Measurements from ENCODE around the gene CYREN. TPM values are rescaled to one million over a fixed set of nuclear protein-coding genes. Genes with fewer than 3 reads are reported as not detected.

The CYREN gene
- total and polyA plus RNA-seq, 4 donors = 22.4 to 50.2 (median 39.7) TPM

DNA sequence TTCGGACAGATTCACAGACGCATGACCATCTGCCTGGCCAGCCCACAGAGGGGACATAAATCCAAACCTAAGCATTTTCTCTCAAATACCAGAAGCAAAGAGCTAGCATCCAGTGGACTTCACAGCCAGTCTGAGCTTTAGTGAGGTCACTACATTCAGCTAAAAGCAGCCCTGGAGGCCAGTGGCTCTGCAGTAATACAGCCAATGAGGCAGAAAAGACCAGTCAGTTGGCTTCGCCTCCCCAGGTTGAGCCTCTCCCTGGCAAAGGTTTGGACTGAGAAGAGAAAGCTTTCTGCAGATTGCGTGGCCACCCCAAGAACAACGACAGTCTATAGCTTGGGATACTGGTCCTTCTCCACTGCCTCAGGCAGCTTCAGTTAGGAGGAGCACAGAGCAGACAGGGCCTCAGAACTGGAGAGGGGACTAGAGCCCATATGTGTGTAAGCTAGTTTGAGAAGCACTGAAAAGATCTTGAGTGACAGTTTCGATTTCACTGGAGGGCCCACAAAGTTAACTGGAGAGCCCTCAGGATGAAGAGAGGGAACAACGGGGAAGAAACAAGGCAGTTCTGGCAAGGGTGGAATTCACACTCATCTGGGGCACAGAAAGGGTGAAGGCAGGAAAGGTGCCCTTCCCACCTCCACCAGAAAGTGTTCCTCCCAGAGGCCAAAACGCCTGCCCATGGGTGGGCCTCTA, 37.0 kb upstream of the CYREN start:
- peaks cover 0 to 51% (median 46%) of the 10 kb centered on the region in 5 donors for H3K4me1 ChIP-seq (ENCODE audit: control insufficient read depth in 5 of 5, insufficient read depth in 5 of 5, low read length in 5 of 5)
- no peaks in the 10 kb centered on the region for H3K27me3 ChIP-seq (ENCODE audit: control insufficient read depth in 3 of 3, insufficient read depth in 3 of 3, low read length in 2 of 3)
- H3K9ac ChIP-seq (ENCODE audit: insufficient read depth in 1 of 2, low read length in 2 of 2) = peak overlapping the region in 1 of 2 donors; percentile 39
- no peak for ATAC-seq (ENCODE audit: insufficient read depth, low FRiP score)
- WGBS, 2 donors = 73 to 79% methylated on average over 8 of the region's 8 CpGs
- peak overlapping the region in 1 of 2 donors; percentile 76 for H3K27ac ChIP-seq (ENCODE audit: low read depth in 1 of 2, low read length in 1 of 2)
- H3K36me3 ChIP-seq (ENCODE audit: control insufficient read depth in 4 of 4, insufficient read depth in 4 of 4, low read length in 4 of 4) = peaks cover 2 to 20% (median 13%) of the 10 kb centered on the region in 4 donors
- no peaks in the 10 kb centered on the region for H3K9me3 ChIP-seq (ENCODE audit: control insufficient read depth in 4 of 4, insufficient read depth in 3 of 4, low read length in 3 of 4)
- H3K4me3 ChIP-seq = no peak overlapping the region
- DNase-seq = peak in 2 of 3 donors; percentile 29 to 56
- TF ChIP-seq, protein P1, sequence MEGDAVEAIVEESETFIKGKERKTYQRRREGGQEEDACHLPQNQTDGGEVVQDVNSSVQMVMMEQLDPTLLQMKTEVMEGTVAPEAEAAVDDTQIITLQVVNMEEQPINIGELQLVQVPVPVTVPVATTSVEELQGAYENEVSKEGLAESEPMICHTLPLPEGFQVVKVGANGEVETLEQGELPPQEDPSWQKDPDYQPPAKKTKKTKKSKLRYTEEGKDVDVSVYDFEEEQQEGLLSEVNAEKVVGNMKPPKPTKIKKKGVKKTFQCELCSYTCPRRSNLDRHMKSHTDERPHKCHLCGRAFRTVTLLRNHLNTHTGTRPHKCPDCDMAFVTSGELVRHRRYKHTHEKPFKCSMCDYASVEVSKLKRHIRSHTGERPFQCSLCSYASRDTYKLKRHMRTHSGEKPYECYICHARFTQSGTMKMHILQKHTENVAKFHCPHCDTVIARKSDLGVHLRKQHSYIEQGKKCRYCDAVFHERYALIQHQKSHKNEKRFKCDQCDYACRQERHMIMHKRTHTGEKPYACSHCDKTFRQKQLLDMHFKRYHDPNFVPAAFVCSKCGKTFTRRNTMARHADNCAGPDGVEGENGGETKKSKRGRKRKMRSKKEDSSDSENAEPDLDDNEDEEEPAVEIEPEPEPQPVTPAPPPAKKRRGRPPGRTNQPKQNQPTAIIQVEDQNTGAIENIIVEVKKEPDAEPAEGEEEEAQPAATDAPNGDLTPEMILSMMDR (IDR thresholded peaks at IDR 0.05; ENCODE audit: control extremely low read depth, extremely low read depth) = no peak

DNA sequence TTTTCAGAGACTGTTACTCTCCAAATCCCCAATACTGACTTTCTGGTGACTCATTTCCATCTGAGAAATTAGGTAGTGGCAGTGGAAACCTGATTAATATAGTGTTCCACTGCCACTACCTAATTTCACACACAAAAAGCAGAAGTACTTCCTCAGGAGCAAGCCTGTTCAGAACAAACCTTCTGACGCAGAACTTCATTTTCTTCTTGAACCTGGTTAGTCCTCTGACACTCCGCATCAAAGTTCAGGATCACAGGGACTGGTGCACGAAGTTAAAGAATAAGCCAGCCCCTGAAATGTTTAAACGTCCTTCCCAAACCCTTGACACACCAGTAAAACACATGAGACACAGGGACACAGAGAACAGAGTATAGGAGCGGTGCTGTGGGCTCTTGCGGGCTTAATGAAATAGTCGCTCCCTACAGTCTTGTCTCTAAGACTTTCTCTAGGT, 36.5 kb upstream of the CYREN start:
- no peak overlapping the region for H3K4me3 ChIP-seq
- H3K9ac ChIP-seq (ENCODE audit: insufficient read depth in 1 of 2, low read length in 2 of 2) = no peak overlapping the region
- H3K9me3 ChIP-seq (ENCODE audit: control insufficient read depth in 4 of 4, insufficient read depth in 3 of 4, low read length in 3 of 4) = no peaks in the 10 kb centered on the region
- TF ChIP-seq, protein P1 (IDR thresholded peaks at IDR 0.05; ENCODE audit: control extremely low read depth, extremely low read depth) = no peak
- WGBS, 2 donors = 57 to 73% methylated on average over 7 of the region's 7 CpGs
- H3K4me1 ChIP-seq (ENCODE audit: control insufficient read depth in 5 of 5, insufficient read depth in 5 of 5, low read length in 5 of 5) = peaks cover 0 to 52% (median 46%) of the 10 kb centered on the region in 5 donors
- ATAC-seq (ENCODE audit: insufficient read depth, low FRiP score) (no peak), DNase-seq (no peak)
- H3K27me3 ChIP-seq (ENCODE audit: control insufficient read depth in 3 of 3, insufficient read depth in 3 of 3, low read length in 2 of 3) = no peaks in the 10 kb centered on the region
- peak overlapping the region in 1 of 2 donors; percentile 76 for H3K27ac ChIP-seq (ENCODE audit: low read depth in 1 of 2, low read length in 1 of 2)
- H3K36me3 ChIP-seq (ENCODE audit: control insufficient read depth in 4 of 4, insufficient read depth in 4 of 4, low read length in 4 of 4) = peaks cover 2 to 20% (median 15%) of the 10 kb centered on the region in 4 donors

DNA sequence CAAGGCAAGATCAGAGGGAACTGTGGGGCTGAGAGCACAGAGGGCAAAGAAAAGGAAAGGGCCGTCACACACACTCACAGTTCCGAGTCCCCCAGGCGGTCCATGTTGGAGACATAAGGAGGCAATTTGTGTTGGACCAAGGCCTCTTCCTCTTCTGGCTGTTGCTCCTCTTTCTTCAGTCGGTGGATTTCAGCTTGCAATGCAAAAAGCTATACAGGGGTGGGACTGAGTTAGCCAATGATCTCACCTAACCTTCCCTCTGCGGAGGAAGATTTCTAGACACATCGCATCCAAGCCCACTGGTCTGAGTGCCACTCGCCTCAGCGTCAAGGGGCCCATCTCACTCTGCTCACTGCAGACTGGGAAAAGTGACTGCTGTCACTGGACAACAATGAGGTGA, 35.3 kb upstream of the CYREN start:
- Histone ChIP-seq H3K4me1 (ENCODE audit: control insufficient read depth in 5 of 5, insufficient read depth in 5 of 5, low read length in 5 of 5) (peaks cover 0 to 58% (median 44%) of the 10 kb centered on the region in 5 donors), H3K27me3 (ENCODE audit: control insufficient read depth in 3 of 3, insufficient read depth in 3 of 3, low read length in 2 of 3) (no peaks in the 10 kb centered on the region), H3K4me3 (no peak overlapping the region), H3K36me3 (ENCODE audit: control insufficient read depth in 4 of 4, insufficient read depth in 4 of 4, low read length in 4 of 4) (peaks cover 4 to 22% (median 18%) of the 10 kb centered on the region in 4 donors), H3K27ac (ENCODE audit: low read depth in 1 of 2, low read length in 1 of 2) (peak overlapping the region in 1 of 2 donors; percentile 49), H3K9me3 (ENCODE audit: control insufficient read depth in 4 of 4, insufficient read depth in 3 of 4, low read length in 3 of 4) (no peaks in the 10 kb centered on the region), H3K9ac (ENCODE audit: insufficient read depth in 1 of 2, low read length in 2 of 2) (peak overlapping the region in 1 of 2 donors; percentile 11)
- TF ChIP-seq, protein P1 (IDR thresholded peaks at IDR 0.05; ENCODE audit: control extremely low read depth, extremely low read depth) = no peak
- DNase-seq (peak in 1 of 3 donors; percentile 11), ATAC-seq (ENCODE audit: insufficient read depth, low FRiP score) (no peak)
- 81 to 91% methylated on average over 8 of the region's 8 CpGs for WGBS, 2 donors

Data from lung (tissue), 12 donors.